A549 treated with CpdA at 1 μM for 4 hours (cell line): ENCODE data around the gene STK16. TPM values are rescaled to one million over a fixed set of nuclear protein-coding genes. Genes with fewer than 3 reads are reported as not detected.

Experiments
- total RNA-seq: library from RNA; stranded (reverse); fragments of 200-300 nt; extraction: Qiagen RNA extraction; gene quantifications from 5 replicates; pipeline ENCODE4 v1.2.3, GENCODE V29; 2022; ENCODE audit warnings: low read depth

The STK16 gene, protein sequence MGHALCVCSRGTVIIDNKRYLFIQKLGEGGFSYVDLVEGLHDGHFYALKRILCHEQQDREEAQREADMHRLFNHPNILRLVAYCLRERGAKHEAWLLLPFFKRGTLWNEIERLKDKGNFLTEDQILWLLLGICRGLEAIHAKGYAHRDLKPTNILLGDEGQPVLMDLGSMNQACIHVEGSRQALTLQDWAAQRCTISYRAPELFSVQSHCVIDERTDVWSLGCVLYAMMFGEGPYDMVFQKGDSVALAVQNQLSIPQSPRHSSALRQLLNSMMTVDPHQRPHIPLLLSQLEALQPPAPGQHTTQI
- 25.4 to 29.7 TPM (median 28.2 TPM) in 5 replicates for total RNA-seq

DNA sequence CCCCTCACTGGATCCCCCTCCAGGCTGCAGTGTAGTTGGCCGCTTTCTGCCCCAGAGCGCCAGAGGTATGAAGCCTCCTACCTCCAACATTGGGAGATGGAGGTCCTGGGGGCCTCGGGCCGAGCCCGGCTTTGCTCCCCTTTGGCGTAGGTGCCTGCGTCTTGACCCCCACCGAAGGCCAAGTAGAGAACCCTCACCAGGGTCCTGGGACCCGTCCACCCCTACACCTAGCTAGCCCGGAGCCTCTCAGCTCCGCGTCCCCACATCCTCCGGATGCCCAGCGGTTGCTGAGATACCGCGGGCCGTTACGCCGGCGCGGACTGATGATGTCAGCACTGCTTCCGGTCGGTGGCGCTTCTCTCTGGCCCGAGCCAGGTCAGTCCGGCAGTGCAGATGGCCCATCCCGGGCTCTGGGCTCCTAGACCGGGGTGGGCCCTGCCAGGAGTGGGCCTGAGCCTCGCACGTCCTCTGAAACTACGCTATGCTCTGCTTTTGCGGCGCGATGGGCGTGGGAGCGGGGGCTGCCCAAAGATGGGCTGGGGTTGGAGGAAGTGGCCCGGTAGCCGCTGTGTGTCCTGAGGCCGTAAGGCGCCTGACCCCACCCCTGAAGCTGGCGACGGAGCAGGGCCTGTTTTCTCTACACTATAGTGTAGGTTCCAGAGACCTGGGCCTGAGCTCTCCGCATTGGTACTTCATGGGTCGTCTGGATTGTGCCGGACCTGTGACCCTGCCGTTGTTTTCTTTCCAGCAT is at the start of gene STK16, which contains the start of gene GLB1L:
STK16 (plus strand) TSS at position 332 of the 751 bp plus-strand sequence. CDS start 521 bp downstream, outside the sequence.
GLB1L (minus strand) TSS at position 297 of the 751 bp plus-strand sequence. CDS start 1,871 bp downstream, outside the sequence.

DNA sequence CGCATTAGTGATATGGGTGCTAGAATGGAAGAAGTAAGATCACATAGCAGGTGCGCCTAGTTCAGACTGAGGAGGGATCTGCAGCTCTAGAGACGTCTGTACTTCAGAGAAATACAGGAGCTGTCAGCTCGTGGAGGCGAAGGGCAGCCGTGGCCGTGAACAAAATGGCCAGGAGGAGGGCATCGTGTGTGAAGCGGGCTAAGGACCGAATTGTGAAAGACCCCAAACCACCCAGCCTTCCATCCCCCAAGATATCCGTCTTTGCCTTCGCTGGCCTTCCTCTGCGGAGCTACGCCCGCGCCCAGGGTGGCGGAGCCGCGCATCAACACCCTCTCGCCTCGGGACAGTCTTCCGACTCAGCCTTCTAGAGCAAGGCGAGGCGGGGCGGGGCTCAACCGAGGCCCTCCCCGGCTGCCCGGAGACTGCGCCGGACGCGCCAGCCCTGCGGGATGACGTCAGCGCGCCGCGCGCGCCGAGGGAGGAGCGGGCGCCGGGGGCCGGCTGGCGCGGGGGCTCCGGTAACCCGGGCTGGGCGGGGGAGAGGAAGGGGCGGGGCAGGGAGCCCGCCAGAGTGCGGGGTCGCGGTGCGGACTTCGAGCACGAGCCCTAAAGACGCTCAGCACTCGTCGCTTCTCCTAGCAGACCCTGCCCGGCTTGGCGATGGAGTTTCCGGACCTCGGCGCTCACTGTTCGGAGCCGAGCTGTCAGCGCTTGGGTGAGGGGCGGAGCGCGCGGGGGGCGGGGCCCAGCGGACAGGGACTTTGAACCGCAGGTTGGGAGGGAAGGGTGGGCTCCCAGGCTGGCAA is 38.7 kb upstream of the STK16 start, which contains the start of gene ZFAND2B:
ZFAND2B (plus strand) TSS at position 455 of the 806 bp plus-strand sequence; CDS start at position 661, 206 bp downstream.

DNA sequence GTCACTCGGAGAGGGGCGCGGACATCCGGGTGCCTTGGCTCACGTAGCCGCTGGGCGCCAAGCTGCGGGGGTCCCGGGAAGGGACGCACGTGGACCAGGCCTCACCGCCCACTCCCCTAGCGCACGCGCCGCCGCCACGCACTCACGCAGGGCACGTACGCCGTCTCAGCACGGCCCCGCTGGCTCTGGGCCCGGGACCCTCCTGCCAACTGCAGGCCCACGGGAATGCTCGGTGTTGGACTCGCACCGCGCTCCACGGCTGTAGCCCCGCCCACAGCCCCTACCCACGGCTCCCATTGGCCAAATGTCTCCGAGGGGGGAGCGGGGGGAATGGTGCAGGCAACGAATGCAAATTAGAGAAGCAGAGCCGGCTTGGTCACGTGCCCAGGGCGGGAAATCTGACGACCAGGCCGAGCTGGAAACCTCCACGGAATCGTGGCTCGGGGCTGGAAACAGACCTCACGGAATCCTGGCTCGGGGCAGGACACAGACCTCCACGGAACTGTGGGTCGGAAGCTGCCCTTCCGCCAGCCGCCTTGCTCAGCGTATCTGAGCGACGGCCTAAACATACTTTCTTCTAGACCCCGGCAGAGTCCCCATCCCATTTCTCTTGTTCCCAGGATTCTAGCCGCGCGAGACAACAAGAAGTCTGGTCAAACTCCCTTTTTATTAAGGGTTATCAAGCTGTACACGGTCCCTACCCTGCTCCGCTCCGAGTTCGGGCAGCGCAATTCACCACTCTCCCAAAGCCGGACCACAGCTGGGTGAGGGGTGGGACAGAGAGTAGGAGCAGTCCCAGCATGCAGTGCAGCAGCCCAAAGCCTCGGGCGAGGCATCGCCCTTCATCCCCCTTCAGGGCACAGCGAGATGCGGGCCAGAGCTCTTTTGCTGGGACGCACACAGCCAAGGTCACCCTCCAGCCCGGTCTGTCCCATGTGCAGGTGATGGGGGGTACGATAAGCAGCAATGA is 26.3 kb upstream of the STK16 start, which contains the start of gene ABCB6:
ABCB6 (minus strand) TSS at position 227 of the 970 bp plus-strand sequence. CDS start 285 bp downstream, outside the sequence.

DNA sequence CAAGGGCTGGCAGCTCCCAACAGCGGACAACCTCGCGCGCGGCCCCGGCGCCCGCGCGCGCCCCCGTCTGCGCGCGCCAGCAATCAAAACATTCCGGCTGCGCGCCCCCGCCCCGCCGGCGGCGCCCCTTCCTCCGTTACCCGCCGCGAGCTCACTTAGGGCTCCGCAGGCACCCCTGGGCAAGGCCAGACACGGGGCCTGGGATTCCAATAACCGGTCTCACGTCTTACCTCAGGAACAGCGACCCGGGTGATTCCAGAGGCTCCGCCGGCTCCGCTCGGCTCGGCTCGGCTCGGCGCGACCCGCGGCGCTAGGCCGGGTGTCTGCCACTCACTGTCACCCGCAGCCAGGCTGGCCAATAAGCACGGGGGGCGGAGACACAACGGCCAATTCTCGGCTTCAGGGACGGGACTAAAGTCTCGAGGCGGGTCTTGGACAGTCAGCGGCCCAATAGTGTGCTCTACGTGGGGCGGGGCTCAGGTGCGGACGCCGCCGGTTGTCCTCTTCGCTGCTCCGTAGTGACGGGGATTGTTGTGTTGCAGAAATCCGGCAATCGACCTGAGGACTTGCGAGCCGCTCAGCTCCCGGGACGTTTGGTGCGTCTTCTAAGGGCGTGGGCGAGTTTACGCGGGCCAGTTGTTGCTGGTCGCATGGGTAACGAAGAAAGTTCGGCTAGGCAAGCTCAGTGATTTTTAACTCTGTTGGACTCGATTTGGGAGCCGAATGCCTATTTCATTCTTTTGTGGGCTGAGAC is 15.8 kb upstream of the STK16 start, which contains the start of the genes ANKZF1 and ATG9A:
ANKZF1 (plus strand) TSS at position 502 of the 754 bp plus-strand sequence. CDS start 452 bp downstream, outside the sequence.
ATG9A (minus strand) TSS at position 332 of the 754 bp plus-strand sequence. CDS start 1,612 bp downstream, outside the sequence.

DNA sequence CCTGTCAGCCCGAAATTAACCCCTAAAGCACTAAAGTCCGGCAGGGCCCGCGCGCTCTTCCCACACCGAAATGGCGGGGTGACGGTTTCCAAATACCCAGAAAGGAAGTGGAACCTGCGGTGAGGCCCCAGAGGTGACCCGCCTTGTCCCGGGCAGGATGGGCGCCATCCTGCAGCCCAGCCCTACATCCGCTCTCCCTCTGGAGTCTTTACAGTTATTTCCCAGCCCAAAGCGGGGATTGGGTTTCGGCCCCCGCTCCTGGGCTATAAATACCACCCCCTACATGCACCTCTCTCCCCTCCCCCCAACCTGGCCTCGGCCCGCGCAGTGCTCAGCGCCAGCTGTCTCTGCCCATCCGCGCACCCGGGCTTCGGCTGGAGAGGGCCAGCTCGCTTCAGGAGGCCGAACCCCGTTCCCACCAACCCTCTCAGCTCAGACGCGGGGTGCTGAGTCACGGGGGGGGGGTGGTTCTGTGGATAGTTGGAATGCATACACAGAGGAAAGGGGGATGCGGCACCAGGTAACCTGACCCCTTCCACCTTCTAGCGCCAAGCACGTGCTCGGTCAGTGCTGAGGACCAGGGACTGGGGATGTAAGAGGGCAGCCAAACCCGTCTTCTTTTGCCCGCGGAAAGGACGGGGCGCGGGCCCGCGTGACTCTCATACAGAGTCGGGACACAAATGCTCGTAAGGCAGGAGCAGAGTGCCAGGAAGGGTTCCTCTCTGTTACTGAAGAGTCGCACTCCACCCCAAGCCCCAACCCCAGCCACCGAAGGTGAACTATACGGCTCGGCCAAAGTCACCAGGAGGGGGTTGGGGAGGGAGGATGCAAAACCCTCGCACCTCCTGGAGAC is 7.8 kb downstream of the STK16 start, which contains the start of gene TUBA4B:
TUBA4B (plus strand) TSS at position 344 of the 853 bp plus-strand sequence; CDS start at position 509, 165 bp downstream.

DNA sequence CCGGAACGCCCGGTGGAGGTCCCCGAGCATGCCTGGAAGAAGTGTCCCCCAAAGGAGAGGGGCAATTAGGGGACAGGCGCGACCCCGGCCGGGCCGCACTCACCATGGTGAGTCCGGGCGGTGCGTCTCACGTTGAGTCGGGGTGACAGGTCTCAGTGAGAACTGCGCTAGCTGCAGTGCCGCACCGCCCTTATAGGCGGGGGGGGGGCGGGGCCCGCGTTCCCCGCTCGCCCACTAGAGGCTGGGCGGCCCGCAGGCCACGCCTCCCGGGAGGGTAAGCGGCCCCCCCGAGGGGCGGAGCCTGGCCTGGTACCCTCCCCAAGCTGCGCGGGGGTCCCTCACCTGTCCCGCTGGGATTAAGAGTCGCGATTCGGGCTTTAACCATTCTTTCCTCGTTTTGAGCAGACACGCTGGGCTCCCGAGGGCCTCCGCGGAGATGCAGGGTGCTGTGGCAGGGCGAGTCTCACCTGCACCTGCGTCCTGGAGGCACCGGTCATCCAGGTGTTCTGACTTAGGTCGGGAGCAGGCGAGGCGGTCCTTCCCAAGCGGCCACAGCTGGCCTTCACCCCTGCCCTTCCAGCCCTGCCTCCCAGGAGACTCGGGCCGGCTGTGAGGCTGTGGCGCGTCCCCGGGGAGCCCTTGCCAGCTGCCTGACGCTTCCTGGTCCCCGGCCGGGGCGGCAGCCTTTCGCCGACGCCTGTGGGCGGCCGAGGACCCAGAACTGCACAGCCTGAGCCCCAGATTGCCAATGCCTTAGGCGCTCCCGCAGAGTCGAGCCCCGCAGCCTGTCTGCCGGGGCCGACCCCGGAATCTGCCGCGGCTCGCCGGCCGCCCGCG is 8.7 kb downstream of the STK16 start, which contains the start of gene TUBA4A:
TUBA4A (minus strand) TSS at position 166 of the 837 bp plus-strand sequence; CDS start at position 106, 60 bp downstream.

DNA sequence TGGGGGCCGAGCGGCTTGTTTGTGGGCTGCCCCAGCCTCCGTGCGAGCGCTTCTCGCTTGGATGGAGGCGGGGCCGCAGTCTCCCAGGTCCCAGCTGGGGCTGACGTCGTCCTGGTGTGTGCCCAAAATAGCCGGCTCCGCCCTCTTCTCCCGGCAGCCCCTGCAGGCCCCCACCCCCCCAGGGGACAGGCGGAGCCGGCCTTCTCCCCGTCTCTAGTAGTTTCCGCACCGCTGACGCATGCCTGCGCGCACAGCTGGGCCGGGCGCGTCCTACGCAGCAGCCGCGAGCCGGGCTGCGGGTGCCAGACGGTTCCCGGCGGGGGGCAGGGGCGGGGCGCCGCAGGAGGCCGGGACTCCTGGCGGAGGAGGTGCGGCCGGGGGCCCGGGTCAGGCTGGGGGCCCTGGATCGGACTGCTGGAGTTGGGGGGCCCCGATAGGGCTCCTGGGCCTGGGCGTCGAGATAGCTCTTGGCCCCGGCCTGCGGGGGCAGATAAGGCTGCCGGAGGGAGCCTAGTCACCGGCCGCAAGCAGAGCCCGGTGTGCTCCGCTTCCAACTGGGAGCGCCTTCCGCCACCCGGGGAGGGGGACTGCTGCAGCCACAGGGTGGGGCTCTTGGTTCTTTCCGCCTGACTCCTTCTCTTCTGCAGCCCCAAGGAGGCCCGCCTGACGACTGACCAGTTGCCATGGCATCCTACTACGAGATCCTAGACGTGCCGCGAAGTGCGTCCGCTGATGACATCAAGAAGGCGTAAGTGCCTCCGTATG is 34.1 kb downstream of the STK16 start, which contains the start of gene DNAJB2:
DNAJB2 (plus strand) TSS at position 216 of the 765 bp plus-strand sequence; CDS start at position 684, 468 bp downstream.

Other genes with a start within 250 kb of the STK16 start
- gene CFAP65, start 204.0 kb upstream of the STK16 start, total RNA-seq, result 0.10 to 0.34 TPM (median 0.14 TPM) in 5 replicates
- 0.09 to 0.21 TPM (median 0.13 TPM) in 4 of 5 replicates, not detected in the other for gene IHH, start 184.6 kb upstream of the STK16 start, total RNA-seq
- gene NHEJ1, start 84.7 kb upstream of the STK16 start, total RNA-seq, result 14.2 to 17.9 TPM (median 15.0 TPM) in 5 replicates
- gene SLC23A3, start 75.5 kb upstream of the STK16 start, total RNA-seq, result 0.37 to 0.72 TPM (median 0.44 TPM) in 5 replicates
- 35.6 to 47.6 TPM (median 44.4 TPM) in 5 replicates for gene CNPPD1, start 68.6 kb upstream of the STK16 start, total RNA-seq
- gene RETREG2, start 67.2 kb upstream of the STK16 start, total RNA-seq, result 63.3 to 90.6 TPM (median 87.4 TPM) in 5 replicates
- gene ZFAND2B, start 38.7 kb upstream of the STK16 start, total RNA-seq, result 17.9 to 24.2 TPM (median 22.6 TPM) in 5 replicates
- 22.7 to 35.5 TPM (median 32.1 TPM) in 5 replicates for gene ABCB6, start 26.5 kb upstream of the STK16 start, total RNA-seq
- 42.0 to 54.7 TPM (median 49.5 TPM) in 5 replicates for gene ATG9A, start 15.8 kb upstream of the STK16 start, total RNA-seq
- gene ANKZF1, start 15.7 kb upstream of the STK16 start, total RNA-seq, result 16.9 to 25.9 TPM (median 21.0 TPM) in 5 replicates
- gene GLB1L, start within 50 bp of the STK16 start, total RNA-seq, result 5.6 to 10.6 TPM (median 6.3 TPM) in 5 replicates
- 0.23 to 0.57 TPM (median 0.27 TPM) in 5 replicates for gene TUBA4B, start 7.8 kb downstream of the STK16 start, total RNA-seq
- gene TUBA4A, start 8.4 kb downstream of the STK16 start, total RNA-seq, result 378 to 475 TPM (median 406 TPM) in 5 replicates
- gene DNAJB2, start 33.9 kb downstream of the STK16 start, total RNA-seq, result 40.9 to 60.5 TPM (median 51.9 TPM) in 5 replicates
- gene PTPRN, start 63.9 kb downstream of the STK16 start, total RNA-seq, result 0.86 to 2.1 TPM (median 0.92 TPM) in 5 replicates
- gene RESP18, start 87.3 kb downstream of the STK16 start, total RNA-seq, result not detected in 5 replicates
- 52.1 to 66.4 TPM (median 56.1 TPM) in 5 replicates for gene DNPEP, start 142.4 kb downstream of the STK16 start, total RNA-seq
- gene DES, start 172.9 kb downstream of the STK16 start, total RNA-seq, result 0.05 to 0.17 TPM in 2 of 5 replicates, not detected in the others
- 5.0 to 7.9 TPM (median 6.9 TPM) in 5 replicates for gene SPEG, start 189.4 kb downstream of the STK16 start, total RNA-seq